CD1c-positive myeloid dendritic cell (primary cell): Measurements from ENCODE around the gene AFAP1.

ENCODE experiments used
- DNase-seq: peaks from one replicate; pipeline ENCODE4 v3.0.0-alpha.2; 2016; ENCODE audit errors: extremely low spot score

The AFAP1 gene

DNA sequence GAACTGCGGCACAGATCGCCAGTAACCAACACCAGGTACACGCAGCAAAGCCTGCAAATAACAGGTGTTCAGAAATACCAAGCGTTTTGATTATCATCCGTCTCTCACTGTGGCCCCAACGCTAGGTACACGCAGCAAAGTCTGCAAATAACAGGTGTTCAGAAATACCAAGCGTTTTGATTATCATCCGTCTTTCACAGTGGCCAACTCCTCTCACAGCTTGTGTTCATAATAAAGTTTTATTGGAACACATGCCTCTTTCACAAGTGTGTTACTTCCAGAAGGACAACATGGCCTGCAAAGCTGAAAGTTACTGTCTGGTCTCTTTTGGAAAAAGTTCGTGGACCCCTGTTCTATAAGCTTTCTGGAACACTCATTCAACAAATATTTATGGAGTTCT lies 153.1 kb downstream of the AFAP1 start:
- DNase-seq = no peak

DNA sequence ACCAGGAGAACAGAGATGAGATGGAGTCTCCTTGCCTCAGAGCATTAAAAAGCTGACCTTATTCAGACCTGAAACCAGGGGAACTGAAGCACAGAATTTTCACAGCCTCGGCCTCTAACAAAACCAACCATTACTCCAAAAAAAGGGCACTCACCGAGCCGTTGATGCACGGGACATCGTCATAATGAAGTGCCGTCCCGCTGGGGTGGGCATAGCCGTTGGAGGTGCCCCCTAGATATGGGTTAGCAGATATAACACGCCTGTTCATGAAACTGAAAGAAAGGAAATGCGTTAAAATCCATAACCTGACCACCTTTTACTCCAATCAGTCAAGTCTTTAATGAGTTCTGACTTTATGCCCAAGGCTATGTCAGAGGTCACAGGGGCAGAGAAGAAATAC lies 153.6 kb downstream of the AFAP1 start:
- no peak for DNase-seq

DNA sequence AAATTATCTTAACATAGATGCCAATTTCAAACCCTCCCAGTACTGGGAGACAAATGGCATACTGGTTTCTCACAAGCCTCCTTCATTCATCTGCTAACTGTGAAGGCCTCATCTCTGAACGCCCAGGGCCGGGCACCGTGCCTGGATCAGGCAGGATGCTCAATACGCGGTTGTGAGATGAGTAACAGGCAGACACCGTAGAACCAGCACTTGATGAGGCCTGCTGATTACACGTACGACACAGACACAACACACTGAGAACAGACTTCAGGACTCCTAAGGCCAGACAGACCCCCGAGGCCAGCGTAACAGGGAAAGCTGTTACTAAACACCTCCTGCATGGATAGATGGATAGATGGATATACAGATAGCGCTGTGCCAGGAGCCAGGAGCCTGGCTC lies 154.6 kb downstream of the AFAP1 start:
- DNase-seq = no peak

DNA sequence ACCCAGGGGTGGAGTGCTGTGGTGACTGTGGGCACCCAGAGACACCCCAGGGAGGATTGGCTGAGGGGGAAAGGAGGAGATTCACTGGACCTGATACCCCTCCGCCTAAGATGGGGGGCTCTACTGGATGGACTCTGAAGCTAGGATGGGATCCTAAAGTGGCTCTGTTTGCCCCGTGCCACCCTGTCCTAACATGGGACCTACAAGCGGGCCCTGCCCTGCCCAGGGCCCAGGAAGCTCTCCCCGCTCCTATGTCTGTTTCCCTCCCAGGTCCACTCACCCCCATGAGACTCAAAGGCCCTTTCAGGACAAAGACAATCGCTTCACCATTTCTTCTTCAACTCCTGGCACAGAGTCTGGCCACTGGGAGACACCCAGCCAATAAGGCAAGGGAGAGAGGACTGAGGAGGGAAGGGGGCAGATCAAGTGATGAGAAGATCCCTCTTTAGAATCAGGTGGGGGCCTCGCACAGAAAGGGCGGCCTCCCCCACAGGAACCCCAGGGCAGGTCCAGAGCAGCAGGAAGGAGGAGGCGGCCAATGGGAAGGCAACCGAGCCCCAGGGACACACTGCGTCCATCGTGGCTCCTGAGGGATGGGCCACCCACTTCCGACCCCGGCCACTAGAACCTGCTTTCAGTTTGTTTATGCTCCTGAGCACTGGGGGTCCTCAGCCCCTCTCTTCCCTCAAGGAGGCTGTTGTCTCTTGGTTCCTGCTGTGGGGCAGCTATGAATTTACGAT lies 155.4 kb downstream of the AFAP1 start:
- DNase-seq = no peak

DNA sequence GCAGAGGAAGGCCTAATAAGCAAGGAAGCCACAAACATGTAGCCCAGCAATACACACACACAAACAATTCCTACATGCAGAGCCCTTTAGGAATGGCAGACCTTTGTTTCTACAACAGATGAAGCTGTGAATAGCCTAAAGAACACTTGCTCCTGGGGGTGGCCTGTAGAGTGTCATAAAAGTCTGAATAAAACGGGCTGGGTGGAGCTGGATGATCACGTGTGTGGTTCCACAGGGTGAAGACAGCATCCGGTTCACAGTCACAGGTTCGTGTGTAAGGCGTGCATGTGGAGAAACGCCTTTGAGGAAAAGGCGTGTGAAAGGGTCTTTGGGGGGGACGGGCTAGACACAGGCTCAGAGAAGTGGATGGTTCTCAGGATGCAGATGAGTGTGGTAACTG lies 156.1 kb downstream of the AFAP1 start:
- DNase-seq = no peak

DNA sequence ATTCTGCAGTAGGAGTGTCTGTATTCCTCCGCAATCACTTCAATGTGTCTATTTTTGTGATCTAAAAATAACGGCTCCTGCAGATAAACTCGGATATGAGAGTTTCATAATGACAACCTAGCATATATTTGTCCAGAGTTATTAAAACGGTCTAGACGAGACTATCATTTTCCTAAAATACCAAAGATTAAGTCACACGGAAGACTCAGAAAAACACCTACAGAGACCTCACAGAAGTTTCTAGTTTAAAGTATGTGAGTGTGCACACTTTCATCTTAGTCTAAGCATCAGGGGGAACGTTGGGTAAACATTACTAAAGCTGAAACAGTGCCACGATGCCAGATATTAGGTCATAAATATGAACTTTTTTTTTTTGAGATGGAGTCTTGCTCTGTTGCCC lies 156.9 kb downstream of the AFAP1 start:
- DNase-seq = no peak

DNA sequence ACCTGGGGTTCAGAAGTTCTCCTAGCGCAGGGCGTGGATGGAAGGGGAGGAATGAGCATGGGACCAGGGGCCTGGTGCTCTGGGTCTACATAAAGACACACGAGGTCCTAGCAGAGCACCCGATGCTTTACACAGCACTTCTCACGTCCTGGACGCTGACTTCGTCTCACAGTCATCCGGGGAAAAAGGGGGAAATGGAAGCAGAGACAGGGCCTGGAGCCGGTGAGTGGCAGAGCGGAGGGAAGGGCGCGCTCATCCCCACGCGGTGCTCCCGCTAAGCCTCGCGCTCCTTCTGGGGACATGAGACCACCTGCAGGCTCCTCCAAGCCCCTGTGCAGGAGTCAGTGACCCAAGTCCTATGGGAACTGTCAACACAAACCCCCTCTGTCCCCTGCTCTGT lies 157.7 kb downstream of the AFAP1 start:
- DNase-seq = no peak

DNA sequence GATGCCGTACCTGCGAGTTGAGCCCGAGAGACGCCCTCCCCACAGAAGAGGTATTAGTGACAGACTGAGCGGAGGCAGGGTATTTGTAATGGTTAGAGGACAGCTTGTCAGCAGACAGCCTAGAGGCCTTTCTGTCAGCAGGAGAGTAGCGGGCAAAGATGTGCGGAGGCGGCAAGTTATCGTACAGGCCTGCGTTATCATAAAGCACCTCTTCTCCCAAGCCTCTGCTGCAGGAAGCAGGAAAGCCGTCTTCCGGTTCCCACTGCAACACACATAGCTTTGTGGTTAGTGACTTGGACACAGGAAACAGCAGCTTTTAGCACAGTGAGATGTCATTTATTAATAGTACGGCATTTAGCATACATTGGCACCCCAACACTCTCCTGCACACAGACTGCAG lies 158.3 kb downstream of the AFAP1 start:
- DNase-seq = no peak

DNA sequence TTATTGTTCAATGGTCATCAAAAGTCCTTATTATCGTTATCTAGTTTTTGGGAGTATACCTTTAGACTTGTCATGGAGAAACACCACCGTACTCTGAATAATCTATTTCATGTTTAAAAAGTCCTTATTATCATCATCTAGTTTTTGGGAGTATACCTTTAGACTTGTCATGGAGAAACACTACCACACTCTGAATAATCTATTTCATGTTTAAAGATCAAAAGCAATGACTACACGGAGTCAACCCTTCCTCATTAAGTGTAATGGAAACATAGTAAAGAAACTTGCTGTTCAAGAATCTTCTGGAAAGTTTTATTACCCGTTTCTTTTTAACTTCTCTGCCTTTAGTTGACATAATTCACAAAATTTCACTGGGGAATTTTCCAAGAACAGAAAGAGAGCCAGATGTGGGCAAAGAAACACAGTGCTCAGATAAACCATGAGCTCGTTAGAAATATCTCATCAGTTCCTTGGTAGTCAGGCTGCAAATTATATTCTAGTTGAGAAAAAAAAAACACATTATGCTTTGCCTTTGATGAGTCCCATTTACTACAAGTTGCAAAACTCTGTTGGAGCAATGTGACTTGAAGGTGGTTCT lies 158.8 kb downstream of the AFAP1 start:
- no peak for DNase-seq

DNA sequence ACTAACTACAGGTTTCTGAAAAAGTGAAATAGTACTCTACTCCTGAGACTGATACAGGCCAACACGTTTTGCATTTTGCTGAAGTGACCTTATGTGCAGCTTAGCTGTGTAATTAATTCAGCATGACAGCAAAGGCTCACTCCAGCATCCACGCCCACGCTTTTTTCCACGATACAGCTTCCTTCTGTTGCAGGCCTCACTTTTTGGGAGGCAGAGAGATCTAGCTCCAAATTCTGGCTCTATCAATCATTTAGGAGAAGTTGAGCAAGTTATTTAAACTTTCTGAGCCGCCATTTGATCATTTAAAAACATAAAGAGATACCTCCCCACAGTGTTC lies 160.3 kb downstream of the AFAP1 start:
- DNase-seq = no peak

DNA sequence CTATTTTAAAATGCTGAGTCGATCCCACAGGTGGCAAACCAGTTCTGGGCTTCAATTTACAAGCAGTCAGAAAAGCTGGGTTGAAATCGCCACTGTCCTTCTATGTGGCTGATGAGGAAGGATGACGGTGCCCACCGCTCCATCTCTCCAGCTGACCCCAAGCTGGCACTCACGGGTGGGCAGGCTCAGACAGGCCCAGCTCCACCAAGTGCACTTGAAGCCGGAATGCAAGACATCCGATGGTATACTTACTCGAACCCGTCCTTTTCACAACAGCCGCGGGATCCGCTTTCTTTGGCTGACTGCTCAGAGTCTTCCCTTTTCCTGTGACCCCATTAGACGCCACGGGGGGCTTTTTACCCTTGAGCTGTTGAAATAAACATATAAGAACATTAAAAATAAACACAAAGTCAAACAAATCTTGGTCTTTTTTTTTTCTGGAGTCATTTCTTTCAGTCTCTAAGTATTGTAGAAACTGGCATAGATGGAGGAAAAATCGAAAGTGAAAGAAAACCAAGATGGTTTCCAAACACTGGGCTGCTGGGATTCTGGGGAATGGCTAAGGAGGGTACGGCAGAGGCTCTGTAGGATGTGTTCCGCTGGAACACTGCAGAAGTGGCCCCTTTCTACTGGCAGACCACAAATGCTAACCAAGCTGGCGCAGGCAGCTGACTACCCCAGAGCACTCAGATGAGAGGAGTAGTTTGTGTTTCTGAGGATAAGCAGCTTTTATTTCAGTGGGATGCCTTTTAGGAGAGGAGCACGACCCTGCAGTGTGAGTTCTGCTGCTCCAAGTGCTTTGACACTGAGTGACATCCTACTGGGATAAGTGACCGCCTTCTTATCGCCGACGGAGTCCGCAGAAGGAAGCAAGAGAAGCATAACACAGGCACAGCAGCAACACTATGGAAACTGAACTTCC lies 160.9 kb downstream of the AFAP1 start:
- DNase-seq = no peak

DNA sequence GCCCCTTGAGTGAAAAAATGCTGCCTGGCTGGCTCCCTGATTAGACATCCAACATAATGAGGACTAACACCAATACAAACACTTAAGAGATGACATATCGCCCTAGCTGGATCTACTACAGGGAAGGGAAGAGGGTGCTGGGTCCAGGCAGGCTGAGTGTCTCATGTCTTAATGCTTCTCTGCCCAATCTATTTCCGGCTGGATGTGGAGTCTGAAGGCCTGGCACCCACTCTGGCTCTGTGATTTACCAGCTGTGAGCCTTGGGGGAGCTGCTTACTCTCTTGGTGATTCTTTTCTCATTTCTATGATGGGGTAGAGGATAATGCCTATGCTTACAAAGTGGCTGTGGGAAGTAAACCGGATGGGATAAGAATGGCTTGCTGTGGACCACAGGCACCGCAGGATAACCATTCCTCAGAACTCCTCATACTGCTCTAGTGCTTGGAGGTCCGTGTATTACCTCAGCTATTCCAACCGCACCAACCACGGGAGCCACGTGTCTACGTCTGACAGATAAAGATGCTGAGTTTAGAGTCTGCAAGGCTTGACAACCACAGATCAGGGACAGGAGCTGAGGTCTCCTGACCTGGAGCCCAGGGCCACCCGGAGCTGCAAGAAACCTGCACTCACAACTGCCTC lies 161.7 kb downstream of the AFAP1 start:
- no peak for DNase-seq

DNA sequence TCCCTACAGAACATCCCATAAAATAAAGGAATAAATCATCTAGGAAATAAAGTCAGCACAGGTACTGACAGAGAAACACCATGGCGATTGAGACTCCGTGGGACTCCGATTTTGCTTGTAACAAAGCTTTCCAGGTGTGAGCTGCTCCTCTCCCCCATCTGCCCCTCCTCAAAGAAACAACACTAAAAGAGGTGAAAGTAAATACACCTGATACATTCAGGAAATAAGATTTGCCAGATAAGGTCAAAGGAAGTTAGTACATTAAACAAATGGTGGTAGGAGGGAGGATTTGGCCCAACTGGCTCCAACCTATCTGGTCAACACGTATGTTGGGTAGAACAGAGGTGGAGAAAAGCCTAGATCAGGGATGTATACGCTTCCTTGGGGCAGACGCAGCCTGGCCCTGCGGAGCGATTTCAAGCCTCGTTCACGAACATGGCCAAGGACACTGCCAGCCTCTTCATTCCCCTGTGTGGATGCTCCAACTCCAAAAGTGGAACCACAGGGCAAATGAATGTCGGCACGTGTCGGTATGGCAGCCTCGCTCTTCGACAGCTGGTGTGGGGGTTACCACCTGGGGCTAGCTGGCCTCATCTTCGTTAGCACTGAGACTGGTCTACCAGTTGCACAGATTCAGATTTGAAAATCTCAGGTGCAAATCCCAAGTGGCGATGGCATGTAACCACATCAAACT lies 162.5 kb downstream of the AFAP1 start:
- no peak for DNase-seq

DNA sequence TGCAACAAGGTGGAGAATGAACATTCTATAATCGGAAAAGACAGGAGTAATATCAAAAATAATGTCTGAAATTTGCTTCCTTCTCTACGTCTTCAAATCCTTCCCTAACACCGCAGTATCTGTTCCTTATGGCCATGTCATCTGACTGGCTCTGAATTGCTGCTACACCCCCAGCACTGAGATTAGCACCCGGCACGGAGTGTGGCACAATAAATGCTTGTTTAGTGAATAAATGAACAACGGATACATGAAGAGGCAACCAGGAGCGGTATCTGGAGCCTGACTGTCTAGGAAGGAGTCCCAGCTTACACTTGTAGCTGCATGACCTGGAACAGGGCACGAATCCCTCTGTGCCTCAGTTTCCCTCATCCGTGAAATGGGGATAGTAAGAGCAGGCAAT lies 164.3 kb downstream of the AFAP1 start:
- DNase-seq = no peak

DNA sequence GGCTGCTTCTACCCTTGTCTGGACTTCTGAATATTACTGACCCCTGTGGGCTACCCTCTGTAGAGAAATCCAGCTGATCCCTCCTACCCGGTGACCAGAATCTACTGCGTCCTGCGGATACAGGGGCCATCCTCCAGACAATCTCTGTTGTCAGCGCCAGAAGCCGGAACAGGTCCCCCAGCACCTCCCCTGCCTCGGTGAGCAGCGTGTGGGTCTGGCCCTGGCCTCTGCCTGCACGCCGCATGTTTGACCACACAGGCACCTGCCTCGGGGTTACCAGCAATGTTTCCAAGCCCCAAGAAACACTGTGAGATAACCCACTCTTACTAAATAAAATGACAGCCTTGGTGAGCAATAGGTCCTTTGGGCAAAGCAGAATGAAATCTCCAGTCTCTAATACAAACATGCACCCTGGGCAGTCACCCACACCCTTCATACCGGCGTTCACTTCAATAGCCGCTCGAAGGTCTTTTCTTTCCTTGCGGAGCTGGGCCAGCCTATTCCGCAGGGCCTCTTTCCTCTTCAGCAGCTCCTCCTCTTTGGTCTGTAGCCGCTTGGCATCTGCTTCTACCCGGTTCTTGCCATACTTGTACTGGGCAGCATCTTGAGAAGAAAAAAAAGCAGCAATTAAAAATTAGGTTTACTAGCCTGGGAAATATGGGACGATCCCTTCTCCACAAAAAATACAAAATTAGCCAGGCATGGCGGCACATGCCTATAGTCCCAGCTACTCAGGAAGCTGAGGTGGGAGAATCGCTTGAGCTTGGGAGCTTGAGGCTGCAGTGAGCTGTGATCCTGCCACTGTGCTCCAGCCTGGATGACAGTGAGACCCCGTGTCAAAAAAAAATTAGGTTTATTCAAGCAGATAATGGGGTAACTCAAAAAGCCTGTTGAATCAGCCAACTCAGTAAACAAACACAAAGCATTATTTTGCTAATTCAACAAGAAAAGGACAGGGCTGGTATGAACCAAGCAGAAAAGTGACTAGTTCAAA lies 165.1 kb downstream of the AFAP1 start:
- DNase-seq = no peak

DNA sequence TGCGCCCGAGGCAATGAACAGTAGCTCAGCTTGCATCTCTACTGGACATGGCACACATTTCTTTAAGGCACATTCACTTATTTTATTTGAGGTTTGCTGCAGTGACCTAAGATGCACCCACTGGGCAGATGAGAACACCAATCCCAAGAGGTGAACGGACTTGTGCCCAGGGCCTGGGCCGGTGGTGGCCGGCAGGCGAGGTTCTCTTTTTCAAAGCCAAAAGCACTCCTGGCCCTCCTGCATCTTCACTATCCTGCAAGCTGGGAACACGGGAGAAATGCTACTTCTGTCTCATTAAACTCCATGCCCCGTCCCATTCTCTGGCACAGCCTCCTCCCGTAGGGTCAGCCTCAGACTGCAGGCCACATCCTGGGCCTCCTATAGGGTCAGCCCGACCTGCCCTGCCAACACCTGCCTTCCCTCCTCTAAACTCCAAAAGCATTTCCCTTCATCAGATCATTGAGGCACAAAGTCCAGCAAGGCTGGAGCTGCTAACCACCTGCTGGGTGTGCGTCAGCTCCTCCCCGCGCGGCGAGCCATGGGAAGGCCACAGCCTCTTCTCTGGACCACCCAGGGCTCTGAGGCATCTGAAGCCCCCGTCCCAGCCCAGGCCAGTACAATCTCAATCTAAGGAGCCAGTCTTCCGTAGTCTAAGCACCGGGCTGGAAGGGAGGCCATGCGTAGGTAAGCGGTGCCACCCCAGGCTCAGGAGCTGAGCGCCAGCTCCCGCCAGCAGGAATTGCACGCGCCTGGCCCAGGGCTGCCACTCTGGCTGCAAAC lies 166.1 kb downstream of the AFAP1 start:
- DNase-seq = no peak

DNA sequence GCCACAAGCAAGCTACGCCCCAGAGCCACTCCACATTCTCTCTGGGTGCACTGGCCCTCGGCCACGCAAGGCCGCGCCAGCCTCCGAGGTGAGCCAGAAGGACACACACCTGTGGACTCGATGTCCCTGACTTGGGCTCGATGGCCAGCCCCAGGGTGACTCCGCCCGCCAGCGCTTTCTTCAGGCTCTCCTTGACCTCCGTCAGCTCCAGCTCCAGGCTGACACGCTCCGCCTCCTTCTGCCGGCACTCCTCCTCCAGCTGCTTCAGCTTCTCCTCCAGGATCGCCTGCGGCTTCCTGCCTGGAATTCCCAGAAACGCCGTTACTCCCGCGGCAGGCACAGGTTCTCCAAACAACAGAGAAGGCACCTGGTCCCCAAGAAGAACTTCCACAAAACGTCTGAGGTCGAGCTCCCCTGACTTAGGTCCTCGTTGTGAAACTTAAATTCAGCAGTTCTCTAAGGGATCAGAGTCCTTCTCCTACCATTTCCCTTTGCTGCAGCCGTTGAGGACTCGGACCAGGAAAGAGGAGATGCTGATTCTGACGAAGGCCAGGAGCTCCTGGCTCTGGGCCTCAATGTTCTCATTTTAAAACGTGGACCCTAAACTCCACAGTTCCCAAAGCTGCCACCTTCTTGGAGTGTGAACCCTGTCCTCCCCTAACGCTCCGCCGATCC lies 166.8 kb downstream of the AFAP1 start:
- no peak for DNase-seq

DNA sequence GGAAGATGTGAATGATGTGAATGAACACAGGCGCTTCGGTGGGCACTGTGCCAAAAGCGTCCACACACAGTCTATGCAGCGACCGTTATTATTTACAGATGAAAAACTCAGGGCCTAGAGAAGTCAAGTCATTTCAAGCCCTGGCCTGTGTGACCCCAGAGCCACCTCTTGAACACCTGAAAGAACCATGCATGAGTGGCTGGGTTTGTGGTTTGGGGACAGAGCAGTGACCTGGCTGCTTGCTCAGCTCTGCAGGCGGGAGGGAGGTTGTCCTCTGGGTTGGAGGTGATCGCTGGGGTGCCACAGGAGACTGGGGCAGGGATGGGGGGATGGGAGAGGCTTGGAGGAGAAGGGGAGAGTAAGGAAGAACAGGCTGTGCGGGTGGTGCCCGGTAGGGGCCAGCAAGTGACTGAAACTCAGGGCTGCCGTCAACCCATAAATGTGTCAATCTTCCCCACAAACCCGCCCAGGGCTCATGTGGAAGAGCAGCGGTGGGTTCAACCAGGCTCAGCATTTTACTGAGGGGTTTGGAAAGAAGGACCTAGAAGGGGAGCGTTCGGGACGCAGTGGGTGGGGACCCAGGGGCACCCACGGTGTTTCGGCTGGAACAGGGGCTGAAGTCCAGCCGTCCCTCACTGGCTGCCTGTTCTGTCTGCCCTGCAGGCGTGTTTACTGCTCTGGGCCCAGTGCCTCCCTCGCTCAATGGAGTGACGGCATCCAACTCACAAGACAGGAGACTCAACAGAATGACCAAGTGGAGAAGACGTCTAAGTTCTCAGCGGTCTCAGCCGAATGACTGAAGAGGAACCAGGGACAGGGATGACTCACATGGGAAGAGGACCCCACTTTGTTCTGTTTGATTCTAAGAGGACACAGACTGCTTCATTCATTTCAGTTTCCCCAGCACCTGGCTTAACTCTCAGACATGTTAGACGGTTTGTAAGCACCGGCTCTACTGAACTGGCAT lies 167.8 kb downstream of the AFAP1 start:
- no peak for DNase-seq
